Measurements from ENCODE around the gene GLS2.

Gene GLS2

DNA sequence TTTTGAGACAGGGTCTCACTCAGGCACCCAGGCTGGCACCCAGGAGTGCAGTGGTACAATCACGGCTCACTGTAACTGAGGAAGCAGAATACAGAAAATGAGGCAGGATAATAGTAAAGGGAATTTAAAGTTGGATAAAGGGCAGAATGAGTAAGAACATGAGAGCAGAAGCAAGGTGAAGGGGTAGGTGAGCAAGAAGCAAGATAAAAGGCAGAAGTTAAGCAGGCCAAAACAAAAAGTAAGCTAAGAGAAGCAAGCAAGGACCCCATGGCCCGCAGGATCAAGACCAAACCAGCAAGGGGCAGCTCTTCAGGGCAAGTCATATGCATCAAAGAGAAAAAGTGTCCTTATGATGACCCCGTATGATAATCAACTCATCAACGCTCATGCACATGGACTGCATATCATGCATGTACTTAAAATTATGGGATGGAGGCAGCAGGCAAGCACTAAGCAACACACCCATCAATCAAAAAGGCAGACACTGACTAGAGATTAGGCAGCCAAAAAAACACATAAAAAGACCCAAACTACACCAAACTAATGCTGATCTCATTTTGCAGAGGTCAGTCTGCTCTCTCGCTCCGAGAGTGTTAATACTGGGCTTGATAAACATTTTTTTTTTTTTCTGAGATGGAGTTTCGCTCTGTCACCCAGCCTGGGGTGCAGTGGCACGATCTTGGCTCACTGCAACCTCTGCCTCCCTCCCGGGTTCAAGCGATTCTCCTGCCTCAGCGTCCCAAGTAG, 50.4 kb downstream of the GLS2 start:
- DNase-seq: no peak

DNA sequence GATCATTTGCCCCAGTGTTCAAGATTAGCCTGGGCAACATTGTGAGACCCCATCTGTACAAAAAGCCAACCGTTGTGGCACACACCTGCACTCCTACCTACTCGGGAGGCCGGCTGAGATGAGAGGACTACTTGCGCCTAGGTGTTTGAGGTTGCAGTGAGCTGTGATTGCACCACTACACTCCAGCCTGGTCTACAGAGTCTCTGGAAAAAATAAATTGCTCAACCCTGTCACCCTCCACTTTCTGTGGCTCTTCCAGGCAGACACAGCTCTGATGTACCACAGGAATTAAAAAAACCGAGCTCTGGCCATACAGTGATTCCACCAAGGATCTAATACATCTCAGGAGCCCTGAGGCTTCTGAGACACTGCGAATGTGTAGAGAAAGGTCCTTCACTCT, 53.1 kb downstream of the GLS2 start:
- DNase-seq: no peak

DNA sequence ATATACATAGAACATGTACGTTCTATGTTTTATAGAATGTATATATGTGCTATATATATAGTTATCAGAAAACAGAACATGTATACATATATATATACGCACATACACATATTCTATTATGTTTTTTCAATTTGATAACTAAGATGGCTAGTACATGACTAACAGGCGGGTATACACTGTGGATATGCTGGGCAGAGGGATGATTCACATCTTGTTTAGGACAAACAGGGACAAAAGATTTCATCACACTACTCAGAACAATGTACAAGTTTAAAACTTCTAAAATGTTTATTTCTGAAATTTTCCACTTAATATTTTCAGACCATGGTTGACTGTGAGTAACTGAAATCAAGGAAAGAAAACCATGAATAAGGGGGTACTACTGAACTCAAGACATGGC, 56.1 kb downstream of the GLS2 start:
- no peak for DNase-seq

DNA sequence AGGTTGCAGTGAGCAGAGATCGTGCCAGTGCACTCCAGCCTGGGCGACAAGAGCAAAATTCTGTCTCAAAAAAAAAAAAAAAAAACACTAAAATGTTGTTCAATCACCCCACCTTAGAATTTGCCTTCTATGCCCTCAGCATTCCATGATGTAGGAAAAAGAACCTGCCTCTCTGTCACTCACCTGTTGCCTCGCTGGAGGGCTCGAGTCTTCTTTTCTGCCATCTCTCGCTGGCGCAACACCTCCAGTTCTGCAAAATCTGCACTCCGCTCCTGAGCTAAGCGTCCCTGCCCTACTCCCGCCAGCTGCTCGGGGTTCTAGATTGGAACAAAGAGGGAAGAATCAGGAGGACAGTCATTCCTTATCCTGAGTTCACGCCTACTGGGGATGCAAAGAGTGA, 56.7 kb downstream of the GLS2 start:
- no peak for DNase-seq

DNA sequence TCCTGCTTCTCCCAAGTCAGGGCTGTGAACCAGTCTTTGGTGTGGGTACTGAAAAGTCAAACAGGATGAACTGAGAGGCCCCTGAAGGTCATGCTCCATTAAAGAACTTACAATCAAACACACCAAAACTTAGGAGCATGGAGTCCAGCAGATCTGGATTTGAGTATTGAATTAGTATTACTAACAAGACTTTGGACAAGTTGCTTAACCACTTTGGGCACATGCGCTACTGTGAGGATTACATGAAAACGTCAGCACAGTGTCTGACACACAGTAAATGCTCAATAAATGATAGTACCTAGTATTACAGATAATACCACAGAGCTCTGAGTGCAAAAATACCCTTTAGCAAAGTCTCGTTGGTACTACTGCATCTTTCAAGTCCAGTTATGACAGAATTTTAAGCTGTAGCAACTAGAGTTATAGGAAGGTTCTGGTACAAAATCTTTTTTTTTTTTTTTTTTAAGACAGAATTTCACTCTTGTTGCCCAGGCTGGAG, 62.0 kb downstream of the GLS2 start:
- DNase-seq: no peak

DNA sequence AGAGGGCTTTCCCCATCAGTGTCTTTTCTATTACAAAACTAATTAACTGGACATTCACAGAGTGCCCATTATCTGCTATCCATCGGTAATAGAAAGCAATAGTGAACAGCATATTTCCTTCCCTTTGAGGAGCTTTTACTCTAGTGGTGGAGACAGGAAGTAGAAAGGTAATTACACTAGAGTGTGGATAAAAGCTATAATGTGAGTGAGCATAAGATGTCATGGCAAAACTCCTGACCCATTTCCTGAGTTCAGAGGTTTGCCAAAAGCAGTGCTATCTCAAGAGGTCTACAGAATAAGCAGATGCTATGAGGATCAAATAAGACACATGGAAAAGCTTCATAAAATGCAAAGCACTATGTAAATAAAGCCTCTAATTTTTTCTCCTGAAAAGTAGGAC, 62.8 kb downstream of the GLS2 start:
- no peak for DNase-seq
